Tibial artery (tissue), 4 donors: ENCODE data around the gene ANKRD9.
A peak's percentile ranks its signal among the peaks of the same experiment; 100 is the strongest.

ENCODE experiments used
- DNase-seq, 2 donors: peaks; one replicate each; pipeline ENCODE4 v3.0.0-alpha.2; 2019
- H3K27ac ChIP-seq, 2 donors: fragments of 200-600 bp; sonication (generic) in 1 of 2; 1 replicate in 1 of 2; 2 replicates in 1 of 2; pipeline ENCODE4 v1.5.1; 2018 to 2019; ENCODE audit warnings: mild to moderate bottlenecking in 1 of 2
- H3K27me3 ChIP-seq, 2 donors: fragments of 200-600 bp; sonication (generic) in 1 of 2; one replicate each; pipeline versions ENCODE4 v1.5.1 to v1.6.0; 2016 to 2019
- H3K36me3 ChIP-seq, 3 donors: fragments of 200-600 bp; sonication (generic) in 2 of 3; one replicate each; pipeline ENCODE4 v1.5.1; 2016 to 2019; ENCODE audit warnings: mild to moderate bottlenecking in 2 of 3
- H3K4me1 ChIP-seq, 4 donors: fragments of 200-600 bp; sonication (generic) in 2 of 4; 1 replicate in 3 of 4; 2 replicates in 1 of 4; pipeline ENCODE4 v1.5.1; 2016 to 2019
- H3K4me3 ChIP-seq, 2 donors: fragments of 200-600 bp; sonication (generic) in 1 of 2; 1 replicate in 1 of 2; 2 replicates in 1 of 2; pipeline ENCODE4 v1.5.1; 2018 to 2019; ENCODE audit warnings: mild to moderate bottlenecking in 2 of 2
- H3K9me3 ChIP-seq, 3 donors: fragments of 200-600 bp; sonication (generic) in 1 of 3; one replicate each; pipeline ENCODE4 v1.5.1; 2016 to 2019
- CTCF ChIP-seq, 2 experiments: fragments of 200-600 bp in 1 of 2; fragments of 450-650 bp in 1 of 2; IDR thresholded peaks; one replicate each; pipeline ENCODE4 v1.5.1; 2017 to 2019; ENCODE audit warnings: antibody characterized with exemption in 2 of 2, mild to moderate bottlenecking in 1 of 2, moderate library complexity in 1 of 2
- intact Hi-C: fragments of 100-400 bp; cut with DNase I; formaldehyde crosslinking; loops from one replicate; pipeline ENCODE4 v1.15.0; 2023; ENCODE audit warnings: low total_unique reads

Gene ANKRD9

GRCh38 chr14:102516531-102517391 is 7.2 kb upstream of the ANKRD9 start:
- Histone ChIP-seq H3K4me1 (peaks cover 0 to 14% (median 11%) of the 10 kb centered on the region in 4 donors), H3K36me3 (no peaks in the 10 kb centered on the region), H3K9me3 (no peaks in the 10 kb centered on the region), H3K27me3 (no peaks in the 10 kb centered on the region), H3K27ac (peak overlapping the region; percentile 45 to 46), H3K4me3 (peak overlapping the region; percentile 55 to 58)
- intact Hi-C loops: loop anchor here (2.0 kb wide), 1 partner anchor 78 kb away; no protein-coding TSS in a partner anchor
- TF ChIP-seq CTCF (IDR thresholded peaks at IDR 0.05): peak; percentile 77 to 97
- no peak for DNase-seq

GRCh38 chr14:102514987-102515733 is 5.6 kb upstream of the ANKRD9 start:
- no peaks in the 10 kb centered on the region for H3K27me3 ChIP-seq
- H3K4me1 ChIP-seq: peaks cover 0 to 18% (median 15%) of the 10 kb centered on the region in 4 donors
- no peak overlapping the region for H3K27ac ChIP-seq
- no peak overlapping the region for H3K4me3 ChIP-seq
- H3K36me3 ChIP-seq: no peaks in the 10 kb centered on the region
- no peaks in the 10 kb centered on the region for H3K9me3 ChIP-seq
- no peak for DNase-seq
- no peak for TF ChIP-seq CTCF (IDR thresholded peaks at IDR 0.05)
- intact Hi-C loops: no loop called here

GRCh38 chr14:102513899-102514772 is 4.6 kb upstream of the ANKRD9 start:
- no peaks in the 10 kb centered on the region for H3K36me3 ChIP-seq
- TF ChIP-seq CTCF (IDR thresholded peaks at IDR 0.05): no peak
- no peak overlapping the region for H3K4me3 ChIP-seq
- peaks cover 0 to 21% (median 17%) of the 10 kb centered on the region in 4 donors for H3K4me1 ChIP-seq
- intact Hi-C loops: no loop called here
- no peaks in the 10 kb centered on the region for H3K9me3 ChIP-seq
- no peak overlapping the region for H3K27ac ChIP-seq
- no peaks in the 10 kb centered on the region for H3K27me3 ChIP-seq
- no peak for DNase-seq

DNA sequence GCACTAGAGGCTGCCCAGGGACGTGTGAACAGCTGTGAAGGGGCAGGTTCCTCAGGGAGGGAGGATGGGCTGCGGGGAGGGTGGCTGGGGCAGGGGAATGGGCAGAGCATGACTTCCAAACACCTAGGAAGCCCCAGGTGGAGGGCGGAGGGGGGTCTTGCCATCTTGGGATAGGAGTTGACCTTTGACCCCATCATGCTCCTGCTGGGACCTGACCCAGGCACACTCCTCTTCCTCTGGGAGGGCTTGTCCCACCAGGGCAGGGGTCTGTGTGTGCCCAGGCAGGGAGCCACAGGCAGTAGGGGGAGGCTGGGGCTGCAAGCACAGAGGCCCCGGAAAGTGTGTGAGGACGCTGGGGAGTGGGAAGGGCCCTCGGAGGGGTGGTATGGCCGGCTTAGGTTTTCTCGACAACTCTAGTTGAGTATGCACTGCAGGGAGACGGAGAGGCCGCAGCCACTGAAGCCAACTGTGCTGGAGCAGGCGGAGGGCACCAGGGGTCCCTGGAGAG is 3.3 kb upstream of the ANKRD9 start:
- Histone ChIP-seq H3K27ac (no peak overlapping the region), H3K4me1 (peaks cover 0 to 33% (median 21%) of the 10 kb centered on the region in 4 donors), H3K4me3 (no peak overlapping the region), H3K9me3 (no peaks in the 10 kb centered on the region), H3K27me3 (no peaks in the 10 kb centered on the region), H3K36me3 (peaks cover 0 to 1% (median 0%) of the 10 kb centered on the region in 3 donors)
- no peak for TF ChIP-seq CTCF (IDR thresholded peaks at IDR 0.05)
- intact Hi-C loops: no loop called here
- no peak for DNase-seq

GRCh38 chr14:102511538-102511937 is 2.0 kb upstream of the ANKRD9 start:
- intact Hi-C loops: no loop called here
- Histone ChIP-seq H3K4me3 (no peak overlapping the region), H3K36me3 (peaks cover 0 to 14% (median 0%) of the 10 kb centered on the region in 3 donors), H3K27ac (no peak overlapping the region), H3K9me3 (no peaks in the 10 kb centered on the region), H3K4me1 (peaks cover 0 to 22% (median 13%) of the 10 kb centered on the region in 4 donors), H3K27me3 (no peaks in the 10 kb centered on the region)
- DNase-seq: no peak
- TF ChIP-seq CTCF (IDR thresholded peaks at IDR 0.05): no peak
